GM18508 (cell line): ENCODE results near the gene BRIP1.

Source experiments
- ATAC-seq: cut with Tn5 transposase; IDR thresholded peaks from one replicate; pipeline ENCODE4 v1.9.1; 2021; ENCODE audit warnings: moderate number of reproducible peaks; ENCODE audit not compliant: insufficient read depth, unreplicated experiment

Gene BRIP1

DNA sequence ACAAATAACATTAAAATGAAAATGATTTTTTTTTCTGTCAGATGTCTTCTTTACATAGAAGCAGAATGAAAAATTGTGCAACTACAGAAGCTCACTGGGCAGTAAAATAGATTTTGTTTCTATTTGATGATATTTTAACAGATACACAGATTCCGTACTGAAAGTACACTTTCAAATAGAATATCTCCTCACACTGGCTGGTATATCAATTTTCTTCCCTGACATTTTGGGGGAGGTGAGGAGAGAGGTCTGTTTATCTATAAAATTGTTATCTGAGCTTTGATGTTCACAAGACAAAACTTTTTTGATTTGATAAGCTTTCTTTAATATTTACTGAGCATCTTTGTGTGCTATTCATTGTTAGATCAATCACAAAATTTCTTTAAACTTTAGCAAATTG, 148.0 kb downstream of the BRIP1 start:
- no peak for ATAC-seq

DNA sequence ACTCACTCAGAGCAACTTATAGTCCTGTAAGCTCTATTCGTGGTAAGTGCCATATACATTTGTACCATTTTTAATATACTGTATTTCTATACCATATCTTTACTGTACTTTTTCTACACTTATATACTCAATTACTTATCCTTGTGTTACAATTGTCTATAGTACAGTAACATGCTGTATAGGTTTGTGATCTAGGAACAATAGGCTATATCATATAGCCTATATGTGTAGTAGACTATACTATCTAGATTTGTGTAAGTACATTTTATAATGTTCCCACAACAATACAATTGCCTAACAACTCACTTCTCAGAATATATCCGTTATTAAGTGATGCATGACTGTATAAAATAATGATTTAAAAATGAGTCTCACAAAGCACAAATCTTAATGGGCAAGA, 149.0 kb downstream of the BRIP1 start:
- ATAC-seq: no peak

DNA sequence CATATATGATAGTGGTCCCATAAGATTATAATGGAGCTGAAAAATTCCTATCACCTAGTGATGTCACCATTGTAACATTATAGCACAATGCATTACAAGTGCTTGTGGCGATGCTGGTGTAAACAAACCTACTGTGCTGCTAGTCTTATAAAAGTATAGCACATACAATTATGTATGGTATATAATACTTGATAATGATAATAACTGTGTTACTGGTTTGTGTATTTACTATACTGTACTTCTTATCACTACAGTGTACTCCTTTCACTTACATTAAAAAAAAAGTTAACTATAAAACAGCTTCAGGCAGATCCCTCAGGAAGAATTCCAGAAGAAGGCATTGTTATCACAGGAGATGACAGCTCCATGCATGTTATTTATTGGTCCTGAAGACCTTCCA, 150.3 kb downstream of the BRIP1 start:
- no peak for ATAC-seq

DNA sequence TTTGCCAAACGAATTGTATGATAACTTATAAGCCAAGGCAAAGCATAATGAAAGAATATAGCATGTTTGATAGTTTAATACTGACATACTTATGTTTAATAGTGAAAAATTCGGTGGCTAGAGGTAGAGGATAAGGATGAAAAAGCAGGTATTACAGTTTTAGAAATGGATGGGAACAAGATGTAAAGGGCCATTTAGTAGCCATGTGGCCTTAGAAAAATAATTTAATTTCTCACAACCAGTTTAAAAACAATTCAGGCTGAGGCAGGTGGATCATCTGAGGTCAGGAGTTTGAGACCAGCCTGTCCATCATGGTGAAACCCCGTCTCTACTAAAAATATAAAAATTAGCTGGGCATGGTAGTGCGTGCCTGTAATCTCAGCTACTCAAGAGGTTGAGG, 152.8 kb downstream of the BRIP1 start:
- ATAC-seq: no peak

DNA sequence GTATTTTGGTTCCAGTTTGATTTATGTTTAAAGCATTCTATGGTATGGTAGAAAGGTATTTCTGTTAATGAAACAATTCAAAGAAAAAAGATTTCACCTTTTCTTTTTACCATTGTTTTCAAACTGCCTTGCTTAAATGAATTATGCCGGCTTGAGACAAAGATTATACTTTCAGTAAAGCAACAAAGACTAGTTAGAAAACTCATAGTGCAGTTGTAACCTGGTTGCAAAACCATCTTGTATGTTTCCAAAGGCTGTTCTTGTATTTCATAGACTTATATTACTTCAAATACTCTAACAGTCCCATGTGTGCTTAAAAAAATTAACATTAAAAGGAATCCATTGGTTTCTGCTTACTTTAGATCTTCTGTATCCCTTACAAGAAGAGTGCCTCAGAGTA, 153.8 kb downstream of the BRIP1 start:
- ATAC-seq: no peak

DNA sequence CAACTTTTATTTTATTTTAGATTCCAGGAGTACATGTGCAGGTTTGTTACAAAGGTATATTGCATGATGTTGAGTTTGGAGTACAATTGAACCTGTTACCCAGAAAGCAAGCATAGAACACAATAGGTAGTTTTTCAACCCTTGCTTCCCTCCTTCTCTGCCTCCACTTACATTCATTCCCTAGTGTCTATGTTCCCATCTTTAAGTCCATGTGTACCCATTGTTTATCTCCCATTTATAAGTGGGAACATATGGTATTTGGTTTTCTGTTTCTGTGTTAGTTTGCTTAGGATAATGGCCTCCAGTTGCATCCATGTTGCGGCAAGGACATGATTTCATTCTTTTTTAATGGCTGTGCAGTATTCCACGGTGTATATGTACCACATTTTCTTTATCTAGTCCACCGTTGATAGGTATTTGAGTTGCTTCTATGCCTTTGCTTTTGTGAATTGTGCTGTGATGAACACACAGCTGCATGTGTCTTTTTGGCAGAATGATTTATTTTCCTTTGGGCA, 158.3 kb downstream of the BRIP1 start:
- no peak for ATAC-seq

DNA sequence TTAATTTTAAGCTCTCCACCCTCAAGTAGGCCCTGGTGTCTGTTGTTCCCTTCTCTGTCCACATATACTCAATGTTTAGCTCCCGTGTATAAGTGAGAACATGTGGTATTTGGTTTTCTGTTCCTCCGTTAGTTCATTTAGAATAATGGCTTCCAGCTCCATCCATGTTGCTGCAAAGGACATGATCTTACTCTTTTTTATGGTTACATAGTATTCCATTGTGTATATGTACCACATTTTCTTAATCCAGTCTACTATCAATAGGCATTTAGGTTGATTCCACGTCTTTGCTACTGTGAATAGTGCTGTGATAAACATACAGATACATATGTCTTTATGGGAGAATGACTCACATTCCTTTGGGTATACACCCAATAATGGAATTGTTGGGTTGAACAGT, 160.9 kb downstream of the BRIP1 start:
- ATAC-seq: no peak

DNA sequence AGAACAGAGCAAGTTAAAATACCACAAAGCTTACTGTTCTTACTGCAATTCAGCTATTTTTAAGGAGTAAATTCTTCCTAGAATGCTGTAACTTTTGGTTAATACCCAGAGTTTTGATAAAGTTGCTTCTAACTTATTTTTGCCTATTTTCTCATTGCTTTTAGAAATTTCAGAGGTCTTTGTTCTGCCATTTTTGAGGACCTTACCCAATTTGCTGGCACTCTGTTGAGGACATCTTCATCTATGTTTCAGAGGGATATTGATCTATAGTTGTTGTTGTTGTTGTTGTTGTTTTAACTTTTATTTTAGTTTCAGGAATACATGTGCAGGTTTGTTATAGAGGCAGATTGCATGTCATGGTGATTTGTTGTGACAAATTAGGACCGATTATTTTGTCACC, 161.3 kb downstream of the BRIP1 start:
- no peak for ATAC-seq

DNA sequence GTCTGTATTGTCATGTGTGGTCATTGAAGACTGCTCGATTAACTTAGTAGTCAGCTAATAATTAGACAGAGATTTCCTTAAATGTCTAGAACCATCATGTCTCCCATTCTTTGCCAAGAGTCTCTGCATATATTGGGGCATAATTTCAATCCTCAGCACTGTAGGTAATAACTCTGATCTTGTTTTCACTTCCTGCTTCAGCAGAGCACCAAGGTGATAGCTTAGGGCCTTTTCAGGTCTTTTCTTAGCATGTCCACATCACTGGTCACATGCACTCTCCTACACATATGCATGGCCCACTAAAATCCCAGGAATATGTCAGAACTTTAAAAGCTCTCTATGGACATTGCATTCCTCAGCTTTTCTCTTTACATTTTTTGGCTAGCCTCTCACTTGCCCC, 162.0 kb downstream of the BRIP1 start:
- no peak for ATAC-seq

DNA sequence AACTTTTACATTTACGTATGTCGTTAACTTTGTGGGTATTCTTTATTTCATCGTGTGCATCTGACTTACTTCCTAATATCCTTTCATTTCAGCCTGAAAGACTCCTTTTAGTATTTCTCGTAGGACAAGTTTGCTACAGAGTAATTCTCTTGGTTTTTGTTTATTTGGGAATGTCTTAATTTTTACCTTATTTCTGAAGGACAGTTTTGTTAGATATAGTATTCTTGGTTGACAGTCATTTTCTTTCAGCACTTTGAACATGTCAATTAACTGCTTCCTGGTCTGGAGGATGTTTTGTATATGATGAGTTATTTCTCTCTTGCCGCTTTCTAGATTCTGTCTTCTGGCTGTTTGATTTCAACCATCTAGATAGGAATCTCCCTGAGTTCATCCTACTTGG, 163.1 kb downstream of the BRIP1 start:
- ATAC-seq: no peak

DNA sequence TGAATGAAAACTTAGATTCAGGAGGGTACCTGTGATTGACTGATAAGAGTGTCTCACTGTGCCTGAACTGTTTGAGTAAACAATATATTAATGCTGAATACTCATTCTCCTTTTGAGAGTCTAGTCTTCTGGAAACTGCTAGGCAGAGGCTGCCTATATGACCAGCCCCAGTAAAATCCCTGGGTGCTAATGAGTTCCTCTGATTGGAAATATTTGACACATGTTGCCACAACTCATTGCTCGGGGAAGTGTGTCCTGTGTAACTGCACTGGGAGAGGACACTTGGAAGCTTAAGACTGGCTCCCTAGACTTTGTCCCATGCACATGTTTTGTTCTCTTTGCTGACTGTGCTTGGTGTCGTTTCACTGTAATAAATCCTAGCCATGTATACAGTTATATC, 163.6 kb downstream of the BRIP1 start:
- no peak for ATAC-seq

DNA sequence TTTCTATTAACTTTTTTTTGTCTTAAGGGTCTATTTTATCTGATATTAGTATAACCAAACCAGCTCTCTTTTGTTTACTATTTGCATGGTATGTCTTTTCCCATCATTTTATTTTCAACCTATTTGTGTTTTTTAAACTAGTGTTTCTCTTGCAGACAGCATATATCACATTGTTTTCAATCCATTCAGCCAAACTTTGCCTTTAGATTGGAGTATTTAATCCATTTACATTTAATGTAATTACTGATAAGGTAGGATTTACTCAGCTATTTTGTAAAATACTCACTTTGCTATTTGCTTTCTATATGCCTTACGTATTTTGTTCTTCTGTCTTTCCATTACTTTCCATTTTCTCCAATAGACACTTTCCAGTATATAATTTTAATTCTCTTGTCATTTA, 164.3 kb downstream of the BRIP1 start:
- ATAC-seq: no peak

DNA sequence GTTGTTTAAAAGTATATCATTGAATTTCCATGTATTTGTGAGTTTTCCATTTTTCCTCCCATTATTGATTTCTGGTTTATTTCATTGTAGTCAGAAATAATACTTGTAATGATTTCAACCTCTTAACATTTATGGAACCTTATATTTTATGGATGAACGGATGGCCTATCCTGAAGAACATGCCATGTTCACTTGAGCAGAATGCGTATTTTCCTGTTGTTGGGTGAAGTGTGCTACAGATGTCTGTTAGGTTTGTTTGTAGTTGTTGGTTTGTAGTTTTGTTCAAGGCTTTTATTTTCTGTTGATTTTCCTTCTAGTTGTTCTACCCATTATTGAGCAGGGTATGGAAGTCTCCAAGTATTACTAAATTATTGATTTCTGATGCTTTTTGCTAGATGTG, 165.1 kb downstream of the BRIP1 start:
- ATAC-seq: no peak

DNA sequence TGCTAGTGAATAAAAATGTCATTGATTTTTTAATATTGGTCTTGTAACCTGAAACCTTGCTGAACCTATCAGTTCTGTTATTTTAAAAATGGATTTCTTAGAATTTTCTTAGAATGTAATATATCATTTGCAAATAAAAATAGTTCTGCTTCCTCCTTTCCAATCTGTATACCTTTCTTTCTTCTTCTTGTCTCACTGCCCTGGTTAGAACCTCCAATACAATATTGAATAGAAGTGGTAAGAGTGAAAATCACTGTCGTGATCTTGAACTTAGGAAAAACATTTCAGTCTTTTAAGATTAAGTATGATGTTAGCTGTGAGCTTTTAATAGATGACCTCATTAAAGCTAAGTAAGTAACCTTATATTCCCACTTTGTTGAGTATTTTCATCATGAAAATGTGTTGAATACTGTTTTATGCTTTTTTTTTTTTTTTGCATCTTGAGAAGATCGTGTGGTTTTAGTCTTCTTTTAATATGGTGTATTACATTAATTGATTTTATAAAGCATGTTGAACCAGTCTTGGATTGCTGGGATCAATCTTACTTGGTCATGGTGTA, 167.5 kb downstream of the BRIP1 start:
- ATAC-seq: no peak

DNA sequence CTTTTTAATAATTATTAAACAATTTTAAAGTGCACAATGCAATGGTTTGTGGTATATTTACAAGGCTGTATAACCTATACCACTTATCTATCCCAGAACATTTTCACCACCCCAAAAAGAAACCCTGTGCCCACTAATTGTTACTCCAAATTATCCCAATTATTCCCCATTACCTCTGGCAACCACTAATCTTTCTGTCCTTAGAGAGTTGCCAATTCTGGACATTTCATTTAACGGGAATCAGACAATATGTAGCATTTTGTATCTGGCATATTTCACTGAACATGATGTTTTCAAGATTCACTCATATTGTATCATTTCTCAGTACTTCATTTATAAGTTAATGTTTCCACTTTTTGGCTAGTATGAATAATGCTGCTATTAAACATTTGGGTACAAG, 169.2 kb downstream of the BRIP1 start:
- no peak for ATAC-seq

DNA sequence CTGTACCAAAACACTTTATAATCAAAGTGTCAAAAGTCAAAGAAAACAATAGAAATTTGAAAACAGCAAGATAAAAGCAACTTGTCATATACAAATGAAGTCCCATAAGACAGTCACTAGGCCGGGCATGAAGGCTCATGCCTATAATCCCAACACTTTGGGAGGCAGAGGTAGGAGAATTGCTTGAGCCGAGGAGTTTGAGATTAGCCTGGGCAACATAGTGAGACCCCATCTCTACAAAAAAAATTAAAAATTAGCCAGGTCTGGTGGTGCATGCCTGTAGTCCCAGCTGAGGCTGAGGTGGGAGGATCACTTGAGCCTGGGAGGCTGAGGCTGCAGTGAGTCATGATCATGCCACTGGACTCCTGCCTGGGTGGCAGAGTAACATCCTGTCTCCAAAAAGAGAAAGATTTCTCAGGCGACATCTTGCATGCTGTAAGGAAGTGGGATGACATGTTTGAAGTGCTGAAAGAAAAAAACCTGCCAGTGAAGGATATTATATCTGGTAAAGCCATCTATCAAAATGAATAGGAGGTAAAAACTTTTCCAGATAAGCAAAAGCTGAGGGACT, 173.6 kb downstream of the BRIP1 start:
- ATAC-seq: no peak

DNA sequence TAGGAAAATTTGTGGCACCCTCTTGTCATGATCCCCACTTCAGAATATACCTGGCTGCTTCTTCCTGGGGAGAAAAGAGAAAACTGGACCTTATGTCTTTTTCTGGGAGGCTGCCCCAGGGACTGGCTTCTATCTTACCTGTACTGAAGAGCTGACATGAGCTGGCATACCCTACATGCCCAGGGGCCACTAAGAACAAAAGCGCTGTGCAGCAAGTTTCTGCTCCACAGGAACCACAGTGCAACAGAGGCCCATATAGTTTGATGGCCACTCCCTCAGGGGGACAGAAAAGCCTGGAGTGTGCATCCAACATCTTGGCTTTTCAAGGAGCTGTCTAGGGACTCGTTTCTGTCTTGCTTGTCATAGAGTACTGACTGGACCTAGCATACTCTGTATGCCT, 175.6 kb downstream of the BRIP1 start:
- no peak for ATAC-seq

DNA sequence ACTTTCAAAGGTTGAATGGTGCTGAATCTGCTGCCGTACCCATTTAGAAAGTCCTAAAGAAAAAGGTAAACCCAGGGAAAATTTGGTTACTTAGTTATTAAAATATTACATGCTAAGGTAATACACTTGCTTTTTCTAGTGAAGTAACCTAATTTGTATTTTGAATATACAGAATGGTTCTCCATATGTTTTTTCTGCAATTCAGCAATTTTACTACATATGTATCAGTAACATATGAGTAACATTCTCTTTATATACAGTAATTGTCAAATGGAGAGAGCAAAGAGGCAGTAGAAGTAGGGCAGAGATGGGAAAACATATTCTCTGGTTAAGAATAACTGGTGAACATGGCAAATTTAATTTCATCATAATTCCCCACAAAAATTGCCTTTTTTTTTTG, 177.2 kb downstream of the BRIP1 start:
- ATAC-seq: no peak

DNA sequence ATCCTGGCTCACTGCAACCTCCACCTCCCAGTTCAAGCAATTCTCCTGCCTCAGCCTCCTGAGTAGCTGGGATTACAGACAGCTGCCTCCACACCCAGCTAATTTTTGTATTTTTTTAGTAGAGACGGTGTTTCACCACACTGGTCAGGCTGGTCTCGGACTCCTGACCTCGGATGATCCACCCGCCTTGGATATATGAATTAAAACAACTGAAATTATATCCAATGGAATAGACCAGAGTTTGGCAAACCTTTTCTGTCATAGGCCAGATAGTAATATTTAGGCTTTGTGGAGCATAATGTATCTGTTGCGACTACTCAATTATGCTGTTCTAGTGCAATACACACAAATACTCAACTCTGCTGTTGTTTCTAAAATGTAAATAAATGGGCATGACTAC, 178.5 kb downstream of the BRIP1 start:
- no peak for ATAC-seq

DNA sequence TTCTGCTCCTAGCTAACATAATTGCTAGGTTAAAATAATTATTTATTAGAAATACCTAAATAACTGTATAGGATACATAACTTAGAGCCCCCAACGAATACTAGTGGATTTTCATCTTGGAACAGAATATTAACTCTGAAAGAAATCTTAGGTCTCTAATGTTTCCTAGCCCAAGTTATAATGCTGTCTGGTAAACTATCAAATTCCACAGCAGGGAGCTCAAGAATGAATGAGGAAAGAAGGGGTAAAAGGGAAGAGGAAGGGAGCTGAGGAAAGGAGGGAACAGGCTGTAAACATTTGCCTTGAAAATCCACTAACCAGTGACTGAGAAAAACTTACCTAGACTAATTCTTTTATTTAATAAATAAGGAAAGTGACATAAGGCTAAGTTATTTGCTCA, 179.2 kb downstream of the BRIP1 start:
- ATAC-seq: no peak

DNA sequence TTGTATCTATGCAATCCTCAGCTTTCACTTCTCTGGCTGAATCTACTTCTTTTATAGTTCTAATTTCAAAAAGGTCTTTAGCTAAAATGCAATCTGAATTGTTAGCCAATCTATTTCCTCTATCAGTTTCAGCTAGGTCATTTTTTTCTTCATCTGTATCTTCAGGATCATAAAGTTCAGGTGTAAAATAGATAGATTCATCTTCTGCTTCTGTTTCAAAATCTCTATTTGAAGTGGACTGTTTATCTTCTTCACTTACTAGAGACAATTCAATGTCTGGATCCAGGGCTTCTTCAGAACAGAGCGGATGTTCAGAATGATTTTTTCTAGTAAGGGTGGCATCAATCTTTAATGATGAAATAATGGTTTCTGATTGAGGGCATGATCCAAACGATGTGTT, 179.9 kb downstream of the BRIP1 start:
- ATAC-seq: no peak

DNA sequence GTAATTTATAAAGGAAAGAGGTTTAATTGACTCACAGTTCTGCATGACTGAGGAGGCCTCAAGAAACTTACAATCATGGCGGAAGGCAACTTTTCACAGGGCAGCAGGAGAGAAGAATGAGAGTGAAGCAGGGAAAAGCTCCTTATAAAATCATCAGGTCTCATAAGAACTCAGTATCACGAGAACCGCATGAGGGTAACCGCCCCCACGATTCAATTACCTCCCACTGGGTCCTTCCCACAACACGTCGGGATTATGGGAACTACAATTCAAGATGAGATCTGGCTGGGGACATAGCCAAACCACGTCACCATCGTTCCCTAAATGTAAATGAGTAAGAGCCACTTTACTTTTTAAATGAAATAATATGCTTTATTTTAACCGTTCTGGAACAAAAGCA, 182.4 kb downstream of the BRIP1 start:
- ATAC-seq: no peak

DNA sequence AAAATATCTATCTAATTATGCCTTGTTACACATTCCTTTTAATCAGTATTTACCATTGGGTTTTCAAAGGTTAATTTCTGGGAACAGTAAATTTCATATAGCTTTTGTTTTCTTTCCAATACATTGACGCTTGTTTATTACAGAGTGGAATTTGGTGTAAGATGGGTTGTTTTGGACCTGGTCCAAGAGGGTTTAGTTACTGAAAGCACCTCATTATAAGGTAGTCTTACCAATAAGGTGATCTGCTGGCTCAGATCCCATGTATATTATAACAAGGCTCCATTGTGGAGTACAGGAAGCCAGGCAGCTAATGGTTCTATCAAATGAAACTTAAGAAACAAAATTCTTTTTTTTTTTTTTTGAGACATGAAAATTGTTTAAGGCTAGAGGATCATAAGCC, 185.0 kb downstream of the BRIP1 start:
- no peak for ATAC-seq
